Mammary epithelial cell (primary cell): ENCODE data around the gene TUBA4A.

Experiments used
- CTCF ChIP-seq, 2 donors: IDR thresholded peaks in 1 of 2; conservative IDR thresholded peaks in 1 of 2; 2 replicates each; pipeline ENCODE4 v1.5.1; 2011 to 2012; ENCODE audit warnings: inconsistent platforms in 2 of 2, low read length in 2 of 2, mild to moderate bottlenecking in 2 of 2, control low read depth in 1 of 2, low read depth in 1 of 2; ENCODE audit not compliant: insufficient read depth in 1 of 2; ENCODE audit errors: extremely low read depth in 1 of 2
- EZH2 ChIP-seq: IDR thresholded peaks from 2 replicates; pipeline ENCODE4 v1.6.1; 2012; ENCODE audit warnings: low read length, inconsistent platforms, borderline replicate concordance

GRCh38 chr2:219289537-219290361 lies 36.0 kb upstream of the TUBA4A start:
- TF ChIP-seq CTCF (conservative IDR thresholded peaks at IDR 0.05 in 1 of 2, IDR thresholded peaks at IDR 0.05 in 1 of 2; ENCODE audit: extremely low read depth in 1 of 2, insufficient read depth in 1 of 2, low read depth in 1 of 2, low read length in 2 of 2): no peak
- TF ChIP-seq EZH2: no peak
